HK-2 (cell line): ENCODE results near the gene PTPRN2.
"Not testable (repeated sequence)": the region's sequence is repeated elsewhere in the genome, so short reads cannot be mapped to it uniquely, and the experiment has no call there.

Source experiments
- DNase-seq: peaks from one replicate; pipeline ENCODE4 v3.0.0-alpha.2; 2018; ENCODE audit not compliant: unreplicated experiment

Gene PTPRN2

DNA sequence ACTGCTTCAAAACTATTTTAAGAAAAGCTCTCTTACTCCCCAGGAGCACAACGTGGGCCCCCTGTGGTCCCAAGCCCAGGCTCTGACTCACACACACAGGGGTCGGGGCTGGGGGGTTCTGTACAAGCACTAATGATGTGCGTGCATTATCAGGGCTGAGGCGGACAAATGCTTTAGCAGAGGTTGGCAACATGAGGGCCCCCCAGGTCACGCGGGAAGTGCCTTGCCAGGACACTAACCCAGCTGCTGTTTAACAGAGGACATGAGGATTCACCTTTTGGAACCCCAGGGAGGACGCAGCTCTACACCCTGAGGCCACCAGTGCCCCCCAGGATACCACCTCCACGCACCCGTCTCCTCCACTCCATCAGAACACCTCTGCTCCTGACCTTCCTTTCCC, 908.0 kb downstream of the PTPRN2 start:
- DNase-seq = no peak

DNA sequence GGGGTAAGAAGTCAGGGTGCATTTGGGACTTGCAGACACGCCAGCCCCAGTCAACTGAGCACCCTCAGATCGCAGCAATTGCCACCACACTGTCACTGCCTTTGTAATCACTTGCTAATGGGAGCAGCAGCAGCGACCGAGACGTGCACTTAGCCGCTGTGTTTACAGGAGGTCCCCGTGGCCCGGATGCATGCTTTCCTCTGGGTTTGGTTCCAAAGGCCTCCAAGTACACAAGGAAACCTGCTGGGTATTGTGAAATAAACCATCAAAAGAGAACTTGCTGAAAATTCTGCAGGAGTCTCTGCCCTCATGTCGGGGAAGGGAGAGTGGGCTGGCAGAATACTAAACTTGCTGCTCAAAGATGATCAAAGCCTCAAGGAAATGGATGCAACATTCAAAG, 909.1 kb downstream of the PTPRN2 start:
- DNase-seq = no peak

DNA sequence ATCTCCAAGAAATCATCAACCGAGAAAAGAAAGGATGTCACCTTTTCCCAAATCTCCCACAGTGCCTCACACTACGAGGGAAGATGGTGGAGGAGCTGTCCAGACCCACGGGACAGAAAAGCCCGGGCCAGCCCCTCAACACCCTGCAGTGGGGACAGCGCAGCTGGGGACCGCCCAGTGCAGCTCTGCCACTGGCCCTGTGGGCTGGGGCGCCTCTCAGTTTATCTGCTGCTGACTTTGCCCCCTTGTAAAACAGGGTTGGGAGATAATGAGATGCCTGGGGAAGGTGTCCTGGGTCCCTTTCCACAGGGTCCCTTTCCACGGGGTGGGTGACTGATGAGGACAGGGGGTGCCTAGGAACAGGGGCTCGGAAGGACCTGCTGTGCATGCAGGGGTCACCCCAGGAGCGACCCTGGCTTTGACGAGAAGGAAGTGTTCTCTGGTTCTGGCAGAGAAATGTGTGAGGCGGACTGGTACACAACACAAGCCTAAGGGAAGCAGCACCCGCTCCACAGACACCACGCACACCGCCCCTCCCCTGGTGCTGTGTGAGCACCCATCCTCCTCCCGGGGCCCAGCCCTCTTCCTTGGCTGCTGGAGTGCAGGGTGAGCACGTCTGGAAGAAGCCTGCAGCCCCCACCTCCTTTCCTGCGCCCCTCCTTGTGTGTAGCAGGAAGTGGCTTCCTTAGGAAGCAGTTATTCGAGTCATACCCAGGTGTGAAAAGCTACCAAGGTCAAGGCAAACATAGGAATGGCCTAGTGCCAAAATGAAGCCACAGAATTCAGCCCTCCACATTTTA, 911.0 kb downstream of the PTPRN2 start:
- DNase-seq = no peak

DNA sequence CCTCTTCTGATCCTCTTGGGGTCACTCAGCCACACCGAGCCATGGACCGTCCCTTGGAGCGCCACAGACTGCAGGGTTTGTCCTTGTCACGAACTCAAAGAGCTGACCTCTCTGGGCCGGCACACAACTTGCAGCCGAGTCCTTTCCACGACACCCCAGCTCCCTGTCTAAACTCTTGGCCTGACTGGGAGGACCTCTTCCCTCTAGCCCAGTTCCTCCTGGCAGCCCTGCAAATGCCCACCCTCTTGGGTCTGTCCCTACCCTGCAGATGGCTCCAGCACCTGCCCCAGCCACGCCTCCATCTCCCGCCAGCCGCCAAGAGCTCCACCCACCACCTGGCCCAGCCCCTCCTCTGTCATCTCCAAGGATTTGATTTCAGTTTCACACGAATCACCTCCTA, 911.6 kb downstream of the PTPRN2 start:
- DNase-seq = no peak

DNA sequence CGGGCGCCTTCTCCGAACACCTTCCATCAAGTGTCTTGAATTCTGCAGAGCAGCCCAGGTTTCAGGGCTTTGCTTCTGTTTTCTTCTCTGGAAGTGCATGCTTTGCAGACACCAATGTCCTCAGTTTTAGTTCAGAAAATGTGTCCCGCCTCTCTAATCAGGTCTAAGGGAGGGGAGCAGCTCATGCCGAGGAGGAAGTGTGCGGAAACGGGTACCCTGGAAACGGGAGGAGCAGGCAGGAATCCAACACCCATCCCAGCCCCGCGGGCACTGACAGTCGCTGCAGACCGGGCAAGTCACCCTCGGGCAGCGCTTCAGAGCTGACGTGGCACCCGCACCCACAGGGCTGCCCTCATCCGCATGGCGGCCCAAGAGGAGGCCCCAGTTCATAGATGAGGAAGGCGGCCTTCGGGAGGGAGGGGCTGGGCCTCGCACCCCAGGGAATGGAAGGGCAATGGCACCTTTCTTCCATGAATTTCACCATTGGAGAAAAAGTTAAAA, 912.1 kb downstream of the PTPRN2 start:
- DNase-seq = no peak

DNA sequence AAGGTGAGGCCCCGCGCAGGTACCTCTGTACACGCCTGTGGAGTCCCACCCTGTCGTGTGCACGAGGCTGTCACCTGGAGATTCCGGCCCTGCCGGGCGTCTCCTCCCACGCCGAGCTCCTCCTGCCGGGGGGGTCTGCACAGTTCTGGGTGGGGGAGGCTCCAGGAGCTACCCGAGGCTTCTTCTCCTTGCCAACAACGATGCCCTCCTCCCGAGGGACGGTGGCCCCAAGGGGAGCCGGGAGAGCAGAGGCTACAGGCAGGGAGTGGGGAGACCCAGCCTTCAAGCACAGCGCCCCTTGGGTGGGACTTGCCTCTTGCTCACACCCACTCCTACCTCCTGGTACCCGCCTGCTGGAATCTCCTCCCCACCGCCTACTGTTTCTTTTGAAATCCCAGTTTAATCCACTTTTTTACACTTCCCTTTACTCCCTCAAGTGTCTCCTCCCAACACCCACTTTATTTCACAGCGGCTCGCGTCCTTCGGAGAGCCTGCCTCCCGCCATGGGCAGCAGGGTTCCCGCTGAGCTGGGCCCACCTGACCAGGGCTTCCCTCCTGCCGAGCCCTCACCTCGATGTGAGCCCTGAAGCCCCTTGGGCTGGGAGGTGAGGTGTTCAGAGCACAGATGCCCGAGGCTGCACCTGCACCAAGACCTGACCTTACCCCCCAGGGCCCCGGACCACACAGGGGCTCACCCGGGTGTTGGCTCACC, 912.8 kb downstream of the PTPRN2 start:
- DNase-seq = no peak

DNA sequence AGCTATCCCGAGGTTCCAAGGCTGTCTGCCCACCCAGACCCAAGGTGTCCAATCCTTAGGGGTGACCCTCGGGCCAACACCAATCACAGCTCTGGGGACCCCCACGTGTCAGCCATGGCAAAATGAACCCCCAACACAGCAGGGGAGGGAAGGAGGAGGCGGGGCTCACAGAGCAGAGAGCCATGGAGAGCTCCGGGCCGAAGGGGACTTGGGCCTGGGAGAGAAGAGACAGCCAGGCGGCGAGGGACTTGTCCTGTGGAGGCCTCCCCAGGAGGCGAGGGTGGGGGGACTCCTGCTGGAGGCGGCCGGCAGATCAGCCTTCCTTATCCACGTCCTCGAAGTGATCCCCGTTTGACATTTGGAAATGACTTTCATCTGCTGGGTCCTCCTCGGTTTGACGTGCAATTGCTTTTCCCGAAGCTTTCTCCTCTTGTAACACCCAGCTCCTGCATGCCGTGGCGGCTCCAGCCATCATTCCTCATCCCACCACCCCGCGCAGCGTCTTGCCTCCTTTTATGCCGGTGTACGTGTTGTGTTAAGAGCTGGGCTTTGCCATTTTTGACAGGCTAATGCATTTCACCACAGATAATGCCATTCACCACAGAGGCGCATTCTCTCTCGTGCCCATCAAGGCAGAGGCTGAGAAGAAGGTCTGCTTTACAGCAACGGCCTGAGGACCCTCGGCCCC, 913.5 kb downstream of the PTPRN2 start:
- no peak for DNase-seq

DNA sequence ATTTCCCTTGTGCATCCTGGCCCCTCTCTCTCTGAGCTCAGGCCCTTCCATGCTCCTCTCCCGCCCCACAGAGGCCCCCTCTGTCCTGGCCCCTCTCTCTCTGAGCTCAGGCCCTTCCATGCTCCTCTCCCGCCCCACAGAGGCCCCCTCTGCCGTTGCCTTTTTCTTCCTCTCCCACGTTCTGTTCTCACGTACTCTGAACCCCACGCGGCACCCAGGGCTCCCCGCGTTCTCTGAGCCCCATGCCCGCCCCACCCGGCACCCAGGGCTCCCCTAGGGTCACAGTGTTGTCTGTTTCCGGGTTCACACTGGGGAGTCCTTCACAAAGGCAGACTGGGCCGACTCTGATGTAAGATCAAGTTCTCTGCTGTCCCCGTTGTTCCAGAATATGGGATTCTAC, 914.0 kb downstream of the PTPRN2 start:
- no peak for DNase-seq

DNA sequence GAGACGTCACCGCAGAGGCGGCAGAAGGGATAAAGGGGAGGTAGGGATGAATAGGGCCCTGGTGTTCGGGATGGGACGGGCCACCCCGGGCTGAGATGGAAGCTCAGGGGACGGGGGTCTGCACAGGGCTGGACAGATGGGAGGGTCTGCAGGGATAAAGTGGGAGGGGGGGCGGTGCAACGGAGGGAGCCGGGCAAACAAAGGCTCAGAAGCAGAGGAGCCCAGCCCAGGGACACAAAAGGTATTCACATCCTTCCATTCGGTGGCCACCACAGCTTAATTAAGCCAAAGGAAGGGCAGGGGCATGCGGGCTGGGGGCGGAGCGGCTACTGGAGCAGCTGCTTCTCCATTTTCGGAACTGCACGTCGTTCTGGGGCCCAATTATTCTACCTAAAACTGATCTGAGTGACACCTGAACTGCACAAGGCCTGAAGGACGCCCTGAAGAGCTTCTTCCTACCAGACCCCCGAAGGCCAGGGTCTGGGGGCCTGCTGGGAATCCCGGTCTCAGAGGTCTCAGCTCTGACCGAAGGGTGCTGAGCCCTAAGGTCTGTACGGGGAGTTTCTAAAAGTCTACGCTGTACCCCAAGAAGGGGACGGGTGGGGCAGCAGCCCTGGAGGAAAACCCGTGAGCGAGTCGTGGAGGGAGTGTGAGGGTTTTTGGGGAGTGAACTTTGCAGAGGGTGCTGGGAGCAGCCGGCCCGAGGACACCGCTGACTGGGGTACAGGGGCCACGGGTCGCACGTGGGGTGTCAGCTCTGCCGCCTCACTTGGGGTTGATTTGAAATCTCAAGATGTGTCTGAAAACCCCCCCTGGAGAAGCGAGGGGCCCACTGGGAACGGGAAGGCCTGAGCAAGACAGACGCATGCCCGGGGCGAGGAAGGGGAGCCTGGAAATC, 916.0 kb downstream of the PTPRN2 start:
- no peak for DNase-seq

DNA sequence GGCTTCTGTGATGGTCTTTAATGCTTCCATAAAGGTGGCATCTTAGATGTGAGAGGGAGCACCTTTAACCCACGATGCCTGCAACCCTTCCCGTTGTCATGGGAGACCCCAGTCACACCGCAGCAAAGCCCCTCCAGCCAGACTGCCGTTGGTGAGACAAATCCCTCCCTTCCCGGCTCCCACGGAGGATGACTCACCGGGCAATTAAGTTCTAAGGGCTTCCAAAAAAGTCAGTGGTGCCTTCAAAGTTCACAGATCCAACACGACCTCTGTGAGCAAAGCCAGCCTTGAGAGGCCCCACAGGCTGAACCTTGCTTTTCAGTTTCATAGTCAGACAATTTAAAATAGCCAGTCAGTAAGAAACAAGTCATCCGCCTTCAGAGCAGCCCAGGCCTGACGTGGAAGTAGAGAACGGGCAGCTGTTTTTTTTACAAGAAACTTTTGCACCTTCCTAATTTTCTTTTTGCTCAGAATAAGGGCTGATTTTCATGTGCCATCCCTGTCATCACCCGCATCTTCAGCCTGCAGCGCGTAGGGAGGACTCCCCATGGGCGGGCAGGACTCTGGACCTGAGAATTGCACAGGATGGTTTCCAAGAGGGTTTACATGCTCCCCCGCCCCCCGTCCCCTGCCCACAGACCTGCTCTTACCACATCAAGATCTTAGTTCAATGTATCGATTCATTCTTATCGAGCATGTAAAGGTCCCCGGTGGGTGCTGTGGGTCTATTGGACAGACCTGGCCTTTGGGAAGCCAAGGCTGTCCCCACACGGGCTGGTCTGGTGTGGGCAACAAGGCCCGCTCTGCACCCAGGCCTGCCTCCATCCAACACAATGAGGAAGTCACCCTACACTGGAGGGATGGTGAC, 916.9 kb downstream of the PTPRN2 start:
- no peak for DNase-seq

DNA sequence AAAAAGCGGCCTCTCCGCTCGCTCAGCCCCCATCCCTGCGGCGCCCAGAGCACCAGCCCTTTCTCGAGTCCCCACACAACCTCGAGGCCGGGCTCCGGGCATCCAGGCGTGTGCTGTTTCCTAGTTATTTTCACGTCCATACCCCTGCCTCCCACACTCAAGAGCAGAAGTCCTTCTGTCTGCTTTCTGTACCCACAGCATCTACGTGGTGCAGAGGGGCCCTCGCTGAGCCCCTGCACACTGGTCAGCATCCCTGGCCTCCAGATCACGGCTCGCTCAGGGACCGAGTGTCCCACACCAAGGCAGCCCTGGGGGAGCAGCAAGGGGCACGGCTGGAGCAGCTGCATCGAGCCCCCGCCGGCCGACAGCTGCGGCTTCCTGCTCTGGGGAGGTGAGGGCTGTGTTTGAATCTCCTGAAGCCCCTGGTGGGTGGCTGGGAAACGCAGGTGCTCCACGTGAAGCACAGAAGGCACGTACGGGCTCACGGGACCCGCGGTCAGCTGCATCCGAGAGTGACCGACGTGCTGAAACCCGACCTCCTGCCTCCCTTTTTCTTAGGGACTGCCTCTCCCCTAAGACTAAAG, 917.8 kb downstream of the PTPRN2 start:
- DNase-seq = no peak

DNA sequence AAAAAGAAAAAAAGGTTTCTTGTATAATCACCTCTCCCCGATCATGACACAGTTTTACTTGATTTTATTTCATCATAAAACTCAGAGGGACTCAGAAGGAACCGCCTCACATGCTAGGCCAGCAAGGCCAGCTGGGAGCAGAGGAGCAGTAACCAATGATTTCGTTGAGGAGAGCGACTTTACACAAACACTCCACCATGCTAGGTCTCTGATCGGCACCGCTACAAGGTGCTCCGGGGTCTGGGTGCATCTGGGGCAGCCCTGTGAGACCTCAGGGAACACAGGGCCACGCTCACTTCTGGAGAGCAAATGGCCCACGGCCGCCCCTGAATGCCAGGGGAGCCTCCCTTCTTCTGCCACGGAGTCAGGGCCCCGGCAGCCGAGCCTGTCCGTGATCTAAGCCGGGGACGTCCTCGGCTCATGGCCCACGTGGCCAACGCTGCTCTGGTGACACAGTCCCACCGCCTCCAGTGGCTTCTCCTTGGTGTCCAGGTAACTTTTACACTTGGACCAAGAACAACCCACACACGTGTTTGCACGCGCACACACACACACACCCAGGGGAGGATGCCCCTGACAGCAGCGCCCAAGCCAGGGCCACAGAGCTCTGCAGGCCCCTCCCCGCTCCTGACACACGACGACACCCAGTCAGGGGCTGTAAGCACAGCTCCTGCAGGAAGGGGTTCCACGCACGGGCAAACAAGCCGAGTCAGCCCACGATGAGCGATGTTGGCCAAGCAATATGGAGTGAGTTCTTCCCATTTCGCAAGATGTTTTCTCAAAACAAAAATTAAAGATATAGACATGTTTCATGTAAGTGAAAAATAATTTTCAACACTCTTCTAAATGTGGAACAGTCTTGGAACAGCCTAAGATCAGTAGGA, 918.5 kb downstream of the PTPRN2 start:
- DNase-seq = no peak

DNA sequence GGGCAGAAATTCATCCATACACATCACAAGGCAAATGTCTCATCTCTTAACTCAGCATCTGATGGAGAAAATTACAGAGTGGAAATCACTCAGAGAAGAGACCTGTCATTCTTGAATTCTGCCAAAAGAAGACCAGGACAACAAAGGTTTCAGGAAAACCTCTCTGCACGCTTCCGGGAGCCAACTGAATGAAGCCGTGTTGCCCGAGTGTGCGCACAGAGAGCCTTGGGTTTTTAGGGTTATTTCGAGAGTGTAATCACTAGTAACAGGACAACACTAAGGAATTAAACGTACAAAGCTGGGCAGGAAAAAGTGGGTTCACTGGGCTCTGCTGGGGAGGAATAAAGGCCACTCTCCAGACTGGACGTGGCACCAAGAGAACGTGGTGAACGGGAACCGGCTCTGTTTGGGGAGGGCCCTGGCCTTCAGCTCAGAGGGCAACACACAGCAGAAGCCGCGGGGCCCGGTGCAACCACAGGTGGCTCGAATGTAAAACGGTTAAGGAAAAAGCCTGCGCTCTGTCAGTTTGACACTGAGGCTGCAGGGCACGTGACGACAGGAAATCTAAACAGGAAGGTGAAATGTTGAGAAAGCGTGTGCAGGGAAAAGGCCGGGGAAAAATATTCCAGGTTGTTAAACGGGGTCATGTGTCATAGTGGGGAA, 919.3 kb downstream of the PTPRN2 start:
- DNase-seq = no peak

DNA sequence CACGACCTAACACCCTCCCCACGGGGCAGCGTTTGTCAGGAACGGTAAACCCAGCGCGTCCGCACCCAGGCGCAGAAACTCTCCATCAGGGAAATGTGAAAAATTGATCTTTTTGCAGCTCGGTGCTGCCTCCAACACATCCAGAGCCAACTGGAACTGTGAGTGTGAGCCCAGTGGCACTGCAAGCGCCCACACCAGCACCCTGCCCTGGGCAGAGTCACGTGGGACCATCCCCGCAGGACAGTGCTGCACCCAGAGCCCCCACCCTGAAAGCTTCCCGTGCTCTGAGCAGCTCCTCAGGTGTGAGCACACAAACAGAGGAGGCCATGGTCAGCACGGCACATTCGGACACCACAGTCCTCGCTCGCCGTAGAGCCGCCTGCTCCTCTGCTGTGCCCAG, 919.9 kb downstream of the PTPRN2 start:
- no peak for DNase-seq

DNA sequence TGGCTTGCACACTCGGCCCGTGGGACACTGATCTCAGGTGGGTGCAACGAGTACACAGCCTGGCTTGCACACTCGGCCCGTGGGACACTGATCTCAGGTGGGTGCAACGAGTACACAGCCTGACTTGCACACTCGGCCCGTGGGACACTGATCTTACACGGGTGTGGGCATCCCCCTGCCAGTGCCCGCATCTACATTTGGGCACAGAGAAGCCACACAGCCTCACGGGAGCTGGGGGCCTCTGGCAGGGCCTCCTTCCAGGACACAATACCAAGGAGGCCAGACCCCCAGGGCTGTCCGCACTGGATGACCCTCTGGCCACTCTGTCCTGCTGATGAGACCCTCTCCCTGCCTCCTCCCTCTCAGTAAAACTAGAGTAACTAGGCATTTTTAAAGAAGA, 920.4 kb downstream of the PTPRN2 start:
- DNase-seq = no peak

DNA sequence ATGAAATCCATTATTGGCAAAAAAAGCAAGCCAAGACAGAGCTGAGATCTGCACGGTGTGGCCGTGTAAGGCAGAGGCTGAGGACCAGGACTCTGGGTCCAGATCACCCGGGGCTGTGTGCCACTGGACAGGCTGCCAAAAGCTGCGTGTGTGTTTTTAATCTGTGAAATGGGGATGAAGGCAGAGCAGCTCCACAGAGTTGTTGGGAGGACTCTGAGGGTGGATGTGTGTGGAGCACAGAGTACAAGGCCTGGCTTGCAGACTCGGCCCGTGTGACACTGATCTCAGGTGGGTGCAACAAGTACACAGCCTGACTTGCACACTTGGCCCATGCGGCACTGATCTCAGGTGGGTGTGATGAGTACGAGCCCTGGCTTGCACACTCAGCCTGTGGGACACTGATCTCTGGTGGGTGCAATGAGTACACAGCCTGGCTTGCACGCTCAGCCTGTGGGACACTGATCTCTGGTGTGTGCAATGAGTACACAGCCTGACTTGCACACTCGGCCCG, 921.0 kb downstream of the PTPRN2 start:
- no peak for DNase-seq

DNA sequence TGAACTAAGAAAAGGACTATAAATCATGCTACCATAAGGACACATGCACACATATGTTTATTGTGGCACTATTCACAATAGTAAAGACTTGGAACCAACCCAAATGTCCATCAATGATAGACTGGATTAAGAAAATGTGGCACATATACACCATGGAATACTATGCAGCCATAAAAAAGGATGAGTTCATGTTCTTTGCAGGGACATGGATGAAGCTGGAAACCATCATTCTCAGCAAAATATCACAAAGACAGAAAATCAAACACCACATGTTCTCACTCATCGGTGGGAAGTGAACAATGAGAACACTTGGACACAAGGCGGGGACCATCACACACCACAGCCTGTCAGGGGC, 922.0 kb downstream of the PTPRN2 start:
- not testable (repeated sequence) for DNase-seq

DNA sequence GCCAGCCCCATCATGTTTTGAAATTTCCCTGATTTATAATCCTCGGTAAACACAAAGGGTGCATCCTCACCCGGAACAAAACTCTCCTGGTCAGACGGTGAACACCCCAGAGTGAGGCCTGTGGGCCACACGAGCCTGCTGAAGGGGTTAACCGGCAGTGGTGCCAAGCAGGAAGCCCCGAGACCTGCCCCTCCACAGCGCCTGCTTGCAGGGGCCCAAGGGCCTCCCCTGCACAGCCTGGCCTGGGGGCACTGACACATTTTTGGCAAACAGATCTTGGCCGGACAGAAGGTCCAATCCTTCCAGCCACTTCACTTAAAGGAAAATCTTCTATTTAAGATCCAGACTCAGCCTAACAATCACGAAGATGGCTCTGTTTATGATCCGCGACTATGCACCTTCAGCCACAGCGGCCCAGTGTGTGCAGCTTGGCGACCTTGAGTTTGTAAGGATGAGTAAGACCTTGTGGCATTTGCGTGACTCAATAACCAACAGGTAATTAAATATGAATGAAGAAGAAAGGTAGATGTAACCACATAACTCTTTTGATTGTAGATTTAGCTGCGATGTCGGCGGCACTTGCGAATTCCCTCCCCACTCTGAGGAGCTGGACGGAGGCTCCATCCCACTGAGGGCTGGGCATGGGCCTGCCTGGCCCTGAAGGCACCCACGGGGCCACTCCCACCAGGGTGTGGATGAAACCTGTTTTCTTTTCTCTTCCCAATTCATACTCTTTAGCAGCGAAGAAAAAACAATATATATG, 922.6 kb downstream of the PTPRN2 start:
- DNase-seq = no peak
